ENCODE measurements around the gene HOXD9.

GRCh38 chr2:176156807-176157498, 34.4 kb downstream of the HOXD9 start, which contains the start of gene HOXD3:
- TF ChIP-seq BRCA1 (IDR thresholded peaks at IDR 0.05; ENCODE audit: low read depth, low read length): no peak
- no peak for TF ChIP-seq KDM1A (IDR thresholded peaks at IDR 0.05; ENCODE audit: borderline replicate concordance, low read length)
- no peak for TF ChIP-seq POLR2A (IDR thresholded peaks at IDR 0.05; ENCODE audit: control extremely low read depth in 1 of 2, low read depth in 2 of 2, low read length in 2 of 2)
- no peak for TF ChIP-seq RAD21 (IDR thresholded peaks at IDR 0.05 in 1 of 2, conservative IDR thresholded peaks at IDR 0.05 in 1 of 2; ENCODE audit: low read depth in 2 of 2, low read length in 2 of 2)
- no peak for TF ChIP-seq GTF2F1 (IDR thresholded peaks at IDR 0.05; ENCODE audit: borderline replicate concordance, low read depth, low read length)
- no peak for TF ChIP-seq CTCF (IDR thresholded peaks at IDR 0.05; ENCODE audit: control extremely low read depth in 1 of 3, insufficient read depth in 1 of 3, low read depth in 1 of 3, low read length in 3 of 3)
- TF ChIP-seq EP300 (IDR thresholded peaks at IDR 0.05; ENCODE audit: borderline replicate concordance in 1 of 2, low read depth in 2 of 2, low read length in 2 of 2): no peak
- no peak for TF ChIP-seq JUND (IDR thresholded peaks at IDR 0.05; ENCODE audit: low read length)
